Measurements from ENCODE around the gene RNU1-1.

- TF ChIP-seq RAD21 (conservative IDR thresholded peaks at IDR 0.05) (no peak), EZH2 (IDR thresholded peaks at IDR 0.05; ENCODE audit: borderline replicate concordance, insufficient read depth, low read length, poor library complexity, severe bottlenecking) (no peak), CTCF (IDR thresholded peaks at IDR 0.05; ENCODE audit: poor library complexity, severe bottlenecking) (no peak), EP300 (conservative IDR thresholded peaks at IDR 0.05; ENCODE audit: poor library complexity, severe bottlenecking) (no peak), TAF1 (IDR thresholded peaks at IDR 0.05; ENCODE audit: low read depth) (no peak), POLR2AphosphoS5 (IDR thresholded peaks at IDR 0.05) (no peak)
Measured at GRCh38 chr1:16464917-16465625, 49.0 kb downstream of the RNU1-1 start.

Data from neural cell (in vitro differentiated cells).